GM23338 (cell line): Measurements from ENCODE around the gene PRR19. TPM values are rescaled to one million over a fixed set of nuclear protein-coding genes. Genes with fewer than 3 reads are reported as not detected.

ENCODE experiments used
- EZH2 ChIP-seq: fragments of 200-600 bp; sonication (generic); IDR thresholded peaks from one replicate; pipeline ENCODE4 v1.8.0; 2017; ENCODE audit warnings: antibody characterized with exemption, mild to moderate bottlenecking, low read depth; ENCODE audit not compliant: unreplicated experiment
- STAT1 ChIP-seq: IDR thresholded peaks from one replicate; pipeline ENCODE4 v1.6.1; 2016; ENCODE audit warnings: antibody characterized with exemption; ENCODE audit not compliant: unreplicated experiment
- ZNF331 ChIP-seq: fragments of 250-450 bp; sonication (Bioruptor Pico); IDR thresholded peaks from 2 replicates; pipeline ENCODE4 v1.5.0; 2020; ENCODE audit warnings: low read depth, mild to moderate bottlenecking, moderate library complexity
- polyA plus RNA-seq: library from polyadenylated mRNA; unstranded; fragments of >200 nt; fragmentation: Nextera tagmentation; extraction: Ambion mirVana; gene quantifications from 2 replicates; pipeline ENCODE4 v1.2.1, GENCODE V29; 2016
- total RNA-seq: library from RNA; depleted of rRNA; stranded (reverse); fragments of >200 nt; shearing (Covaris generic); gene quantifications from 2 replicates; pipeline ENCODE4 v1.2.3, GENCODE V29; 2014
- TF ChIP-seq, protein P1 (sequence below): fragments of 250-450 bp; sonication (Bioruptor Pico); IDR thresholded peaks from 2 replicates; pipeline ENCODE4 v1.5.0; 2020; ENCODE audit warnings: mild to moderate bottlenecking, moderate library complexity
- TF ChIP-seq, protein P2 (sequence below): IDR thresholded peaks from one replicate; pipeline ENCODE4 v1.6.1; 2018; ENCODE audit warnings: antibody characterized with exemption; ENCODE audit not compliant: unreplicated experiment

Gene PRR19
- total and polyA plus RNA-seq, 2 experiments from 2014 or later = 3.6 to 4.1 TPM

DNA sequence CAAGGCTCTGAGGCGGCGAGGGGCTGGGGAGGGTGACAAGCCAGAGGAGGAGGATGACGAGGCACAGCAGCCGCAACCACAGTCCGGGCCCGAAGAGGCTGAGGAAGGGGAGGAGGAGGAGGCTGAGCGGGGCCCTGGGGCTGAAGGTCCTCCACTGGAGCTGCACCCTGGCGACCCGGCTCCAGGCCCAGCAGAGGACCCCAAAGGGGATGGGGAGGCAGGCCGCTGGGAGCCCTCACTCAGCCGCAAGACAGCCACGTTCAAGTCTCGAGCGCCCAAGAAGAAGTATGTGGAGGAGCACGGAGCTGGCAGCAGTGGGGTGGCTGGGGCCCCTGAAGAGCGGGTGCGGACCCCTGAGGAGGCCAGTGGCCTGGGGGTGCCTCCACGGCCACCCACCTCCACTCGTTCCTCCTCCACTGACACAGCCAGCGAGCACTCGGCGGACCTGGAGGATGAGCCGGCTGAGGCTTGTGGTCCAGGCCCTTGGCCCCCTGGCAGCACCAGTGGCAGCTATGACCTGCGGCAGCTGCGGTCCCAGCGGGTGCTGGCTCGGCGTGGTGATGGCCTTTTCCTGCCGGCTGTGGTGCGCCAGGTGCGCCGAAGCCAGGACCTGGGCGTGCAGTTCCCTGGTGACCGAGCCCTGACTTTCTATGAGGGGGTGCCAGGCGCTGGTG, 29.9 kb upstream of the PRR19 start (continued):
- TF ChIP-seq, protein P1, sequence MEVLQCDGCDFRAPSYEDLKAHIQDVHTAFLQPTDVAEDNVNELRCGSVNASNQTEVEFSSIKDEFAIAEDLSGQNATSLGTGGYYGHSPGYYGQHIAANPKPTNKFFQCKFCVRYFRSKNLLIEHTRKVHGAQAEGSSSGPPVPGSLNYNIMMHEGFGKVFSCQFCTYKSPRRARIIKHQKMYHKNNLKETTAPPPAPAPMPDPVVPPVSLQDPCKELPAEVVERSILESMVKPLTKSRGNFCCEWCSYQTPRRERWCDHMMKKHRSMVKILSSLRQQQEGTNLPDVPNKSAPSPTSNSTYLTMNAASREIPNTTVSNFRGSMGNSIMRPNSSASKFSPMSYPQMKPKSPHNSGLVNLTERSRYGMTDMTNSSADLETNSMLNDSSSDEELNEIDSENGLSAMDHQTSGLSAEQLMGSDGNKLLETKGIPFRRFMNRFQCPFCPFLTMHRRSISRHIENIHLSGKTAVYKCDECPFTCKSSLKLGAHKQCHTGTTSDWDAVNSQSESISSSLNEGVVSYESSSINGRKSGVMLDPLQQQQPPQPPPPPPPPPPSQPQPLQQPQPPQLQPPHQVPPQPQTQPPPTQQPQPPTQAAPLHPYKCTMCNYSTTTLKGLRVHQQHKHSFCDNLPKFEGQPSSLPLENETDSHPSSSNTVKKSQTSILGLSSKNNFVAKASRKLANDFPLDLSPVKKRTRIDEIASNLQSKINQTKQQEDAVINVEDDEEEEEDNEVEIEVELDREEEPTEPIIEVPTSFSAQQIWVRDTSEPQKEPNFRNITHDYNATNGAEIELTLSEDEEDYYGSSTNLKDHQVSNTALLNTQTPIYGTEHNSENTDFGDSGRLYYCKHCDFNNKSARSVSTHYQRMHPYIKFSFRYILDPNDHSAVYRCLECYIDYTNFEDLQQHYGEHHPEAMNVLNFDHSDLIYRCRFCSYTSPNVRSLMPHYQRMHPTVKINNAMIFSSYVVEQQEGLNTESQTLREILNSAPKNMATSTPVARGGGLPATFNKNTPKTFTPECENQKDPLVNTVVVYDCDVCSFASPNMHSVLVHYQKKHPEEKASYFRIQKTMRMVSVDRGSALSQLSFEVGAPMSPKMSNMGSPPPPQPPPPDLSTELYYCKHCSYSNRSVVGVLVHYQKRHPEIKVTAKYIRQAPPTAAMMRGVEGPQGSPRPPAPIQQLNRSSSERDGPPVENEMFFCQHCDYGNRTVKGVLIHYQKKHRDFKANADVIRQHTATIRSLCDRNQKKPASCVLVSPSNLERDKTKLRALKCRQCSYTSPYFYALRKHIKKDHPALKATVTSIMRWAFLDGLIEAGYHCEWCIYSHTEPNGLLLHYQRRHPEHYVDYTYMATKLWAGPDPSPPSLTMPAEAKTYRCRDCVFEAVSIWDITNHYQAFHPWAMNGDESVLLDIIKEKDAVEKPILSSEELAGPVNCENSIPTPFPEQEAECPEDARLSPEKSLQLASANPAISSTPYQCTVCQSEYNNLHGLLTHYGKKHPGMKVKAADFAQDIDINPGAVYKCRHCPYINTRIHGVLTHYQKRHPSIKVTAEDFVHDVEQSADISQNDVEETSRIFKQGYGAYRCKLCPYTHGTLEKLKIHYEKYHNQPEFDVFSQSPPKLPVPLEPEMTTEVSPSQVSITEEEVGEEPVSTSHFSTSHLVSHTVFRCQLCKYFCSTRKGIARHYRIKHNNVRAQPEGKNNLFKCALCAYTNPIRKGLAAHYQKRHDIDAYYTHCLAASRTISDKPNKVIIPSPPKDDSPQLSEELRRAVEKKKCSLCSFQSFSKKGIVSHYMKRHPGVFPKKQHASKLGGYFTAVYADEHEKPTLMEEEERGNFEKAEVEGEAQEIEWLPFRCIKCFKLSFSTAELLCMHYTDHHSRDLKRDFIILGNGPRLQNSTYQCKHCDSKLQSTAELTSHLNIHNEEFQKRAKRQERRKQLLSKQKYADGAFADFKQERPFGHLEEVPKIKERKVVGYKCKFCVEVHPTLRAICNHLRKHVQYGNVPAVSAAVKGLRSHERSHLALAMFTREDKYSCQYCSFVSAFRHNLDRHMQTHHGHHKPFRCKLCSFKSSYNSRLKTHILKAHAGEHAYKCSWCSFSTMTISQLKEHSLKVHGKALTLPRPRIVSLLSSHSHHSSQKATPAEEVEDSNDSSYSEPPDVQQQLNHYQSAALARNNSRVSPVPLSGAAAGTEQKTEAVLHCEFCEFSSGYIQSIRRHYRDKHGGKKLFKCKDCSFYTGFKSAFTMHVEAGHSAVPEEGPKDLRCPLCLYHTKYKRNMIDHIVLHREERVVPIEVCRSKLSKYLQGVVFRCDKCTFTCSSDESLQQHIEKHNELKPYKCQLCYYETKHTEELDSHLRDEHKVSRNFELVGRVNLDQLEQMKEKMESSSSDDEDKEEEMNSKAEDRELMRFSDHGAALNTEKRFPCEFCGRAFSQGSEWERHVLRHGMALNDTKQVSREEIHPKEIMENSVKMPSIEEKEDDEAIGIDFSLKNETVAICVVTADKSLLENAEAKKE (CRISPR knock-in tag) = no peak
- TF ChIP-seq ZNF331 (CRISPR knock-in tag) (no peak), STAT1 (no peak), EZH2 (no peak)
- TF ChIP-seq, protein P2, sequence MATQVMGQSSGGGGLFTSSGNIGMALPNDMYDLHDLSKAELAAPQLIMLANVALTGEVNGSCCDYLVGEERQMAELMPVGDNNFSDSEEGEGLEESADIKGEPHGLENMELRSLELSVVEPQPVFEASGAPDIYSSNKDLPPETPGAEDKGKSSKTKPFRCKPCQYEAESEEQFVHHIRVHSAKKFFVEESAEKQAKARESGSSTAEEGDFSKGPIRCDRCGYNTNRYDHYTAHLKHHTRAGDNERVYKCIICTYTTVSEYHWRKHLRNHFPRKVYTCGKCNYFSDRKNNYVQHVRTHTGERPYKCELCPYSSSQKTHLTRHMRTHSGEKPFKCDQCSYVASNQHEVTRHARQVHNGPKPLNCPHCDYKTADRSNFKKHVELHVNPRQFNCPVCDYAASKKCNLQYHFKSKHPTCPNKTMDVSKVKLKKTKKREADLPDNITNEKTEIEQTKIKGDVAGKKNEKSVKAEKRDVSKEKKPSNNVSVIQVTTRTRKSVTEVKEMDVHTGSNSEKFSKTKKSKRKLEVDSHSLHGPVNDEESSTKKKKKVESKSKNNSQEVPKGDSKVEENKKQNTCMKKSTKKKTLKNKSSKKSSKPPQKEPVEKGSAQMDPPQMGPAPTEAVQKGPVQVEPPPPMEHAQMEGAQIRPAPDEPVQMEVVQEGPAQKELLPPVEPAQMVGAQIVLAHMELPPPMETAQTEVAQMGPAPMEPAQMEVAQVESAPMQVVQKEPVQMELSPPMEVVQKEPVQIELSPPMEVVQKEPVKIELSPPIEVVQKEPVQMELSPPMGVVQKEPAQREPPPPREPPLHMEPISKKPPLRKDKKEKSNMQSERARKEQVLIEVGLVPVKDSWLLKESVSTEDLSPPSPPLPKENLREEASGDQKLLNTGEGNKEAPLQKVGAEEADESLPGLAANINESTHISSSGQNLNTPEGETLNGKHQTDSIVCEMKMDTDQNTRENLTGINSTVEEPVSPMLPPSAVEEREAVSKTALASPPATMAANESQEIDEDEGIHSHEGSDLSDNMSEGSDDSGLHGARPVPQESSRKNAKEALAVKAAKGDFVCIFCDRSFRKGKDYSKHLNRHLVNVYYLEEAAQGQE = no peak
